ENCODE results near the gene WBP2NL.
"Not testable (repeated sequence)": the region's sequence is repeated elsewhere in the genome, so short reads cannot be mapped to it uniquely, and the experiment has no call there.

WBP2NL gene

GRCh38 chr22:42033263-42034181 lies 34.9 kb downstream of the WBP2NL start:
- no peak for DNase-seq (ENCODE audit: low spot score)

- DNase-seq (ENCODE audit: low spot score): no peak
Measured at GRCh38 chr22:42035256-42035655, 36.7 kb downstream of the WBP2NL start.

GRCh38 chr22:42039271-42039670 lies 40.7 kb downstream of the WBP2NL start:
- DNase-seq (ENCODE audit: low spot score): no peak

- DNase-seq (ENCODE audit: low spot score): no peak
Measured at GRCh38 chr22:42041784-42042183, 43.2 kb downstream of the WBP2NL start.

- DNase-seq (ENCODE audit: low spot score): no peak
Measured at GRCh38 chr22:42050641-42051180, 52.1 kb downstream of the WBP2NL start.

GRCh38 chr22:42052765-42053164 lies 54.2 kb downstream of the WBP2NL start:
- no peak for DNase-seq (ENCODE audit: low spot score)

- no peak for DNase-seq (ENCODE audit: low spot score)
Measured at GRCh38 chr22:42056757-42057511, 58.3 kb downstream of the WBP2NL start.

- DNase-seq (ENCODE audit: low spot score): no peak
Measured at GRCh38 chr22:42060489-42060888, 61.9 kb downstream of the WBP2NL start.

GRCh38 chr22:42061041-42061440 lies 62.5 kb downstream of the WBP2NL start:
- DNase-seq (ENCODE audit: low spot score): peak; percentile 36

GRCh38 chr22:42062506-42063170 lies 64.0 kb downstream of the WBP2NL start:
- DNase-seq (ENCODE audit: low spot score): no peak

GRCh38 chr22:42064629-42065028 lies 66.0 kb downstream of the WBP2NL start:
- no peak for DNase-seq (ENCODE audit: low spot score)

- no peak for DNase-seq (ENCODE audit: low spot score)
Measured at GRCh38 chr22:42065438-42066125, 67.0 kb downstream of the WBP2NL start.

GRCh38 chr22:42066126-42066761 lies 67.7 kb downstream of the WBP2NL start:
- no peak for DNase-seq (ENCODE audit: low spot score)

- no peak for DNase-seq (ENCODE audit: low spot score)
Measured at GRCh38 chr22:42066937-42067336, 68.3 kb downstream of the WBP2NL start.

- DNase-seq (ENCODE audit: low spot score): no peak
Measured at GRCh38 chr22:42067671-42068251, 69.2 kb downstream of the WBP2NL start.

- DNase-seq (ENCODE audit: low spot score): no peak
Measured at GRCh38 chr22:42068291-42068690, 69.7 kb downstream of the WBP2NL start.

- DNase-seq (ENCODE audit: low spot score): no peak
Measured at GRCh38 chr22:42069801-42070516, 71.4 kb downstream of the WBP2NL start.

GRCh38 chr22:42070517-42071422 lies 72.2 kb downstream of the WBP2NL start, which contains the start of gene NAGA:
Gene NAGA, minus strand, starts transcription at chr22:42070812. Its CDS starts 515 bp downstream, at chr22:42070297.
- peak; percentile 96 for DNase-seq (ENCODE audit: low spot score)

- DNase-seq (ENCODE audit: low spot score): not testable (repeated sequence)
Measured at GRCh38 chr22:42071508-42071907, 72.9 kb downstream of the WBP2NL start.

Measured in putamen (tissue), 1 donor.